Endothelial cell of umbilical vein (primary cell): ENCODE results near the gene DTL. TPM values are rescaled to one million over a fixed set of nuclear protein-coding genes. Genes with fewer than 3 reads are reported as not detected.

ENCODE experiments used
- BruUV-seq: library from RNA; stranded (reverse); fragments of 400-500 nt; replicated peaks from 2 replicates; lab custom pipeline; 2021; lab: Mats Ljungman, UMichigan
- CTCF ChIA-PET: fragments of 300-600, 350-600 bp; sonication (Branson Sonifier 250); formaldehyde crosslinking; loops from one replicate; lab custom pipeline; 2021; ENCODE audit warnings: antibody characterized with exemption, inconsistent platforms; lab: Charles Lee
- POLR2A ChIA-PET: fragments of 300-600, 350-600 bp; sonication (Branson Sonifier 250); formaldehyde crosslinking; loops from one replicate; lab custom pipeline; 2021; ENCODE audit warnings: antibody characterized with exemption, inconsistent platforms; lab: Charles Lee
- DNase-seq: peaks from one replicate; pipeline ENCODE4 v3.0.0-alpha.2; 2011; ENCODE audit warnings: low read depth, low spot score
- FAIRE-seq: peaks from 2 replicates; lab custom pipeline; 2011; peaks lifted over from hg19 to GRCh38; lab: Jason Lieb, UNC
- H2AFZ ChIP-seq: 2 replicates; pipeline ENCODE4 v1.6.0; 2012; ENCODE audit warnings: low read depth, low read length, control low read depth, inconsistent platforms
- H3K27ac ChIP-seq: 2 replicates; pipeline ENCODE4 v1.5.1; 2011; ENCODE audit warnings: low read depth, mild to moderate bottlenecking, control low read depth, low read length, moderate library complexity; ENCODE audit not compliant: insufficient read depth
- H3K27me3 ChIP-seq, 2 experiments: 2 replicates each; pipeline versions ENCODE4 v1.6.0 to v1.6.1; 2011; ENCODE audit warnings: low read length in 2 of 2, mixed read lengths in 1 of 2; ENCODE audit not compliant: control insufficient read depth in 2 of 2, insufficient read depth in 2 of 2
- H3K36me3 ChIP-seq, 2 experiments: 2 replicates in 1 of 2; 3 replicates in 1 of 2; pipeline ENCODE4 v1.5.1; 2011; ENCODE audit warnings: low read length in 2 of 2, mild to moderate bottlenecking in 1 of 2, moderate library complexity in 1 of 2; ENCODE audit not compliant: control insufficient read depth in 2 of 2, insufficient read depth in 2 of 2; ENCODE audit errors: extremely low read depth in 1 of 2
- H3K4me1 ChIP-seq: 3 replicates; pipeline ENCODE4 v1.5.1; 2011; ENCODE audit warnings: mild to moderate bottlenecking, low read length; ENCODE audit not compliant: control insufficient read depth, insufficient read depth; ENCODE audit errors: extremely low read depth
- H3K4me2 ChIP-seq: 2 replicates; pipeline ENCODE4 v1.6.1; 2011; ENCODE audit warnings: low read length, control low read depth, mixed read lengths; ENCODE audit not compliant: insufficient read depth
- H3K4me3 ChIP-seq, 3 experiments: fragments of 200-600 bp in 1 of 3; sonication (generic), shearing (Covaris generic) in 1 of 3; replicated peaks in 1 of 3; 2 replicates each; pipeline ENCODE4 v1.5.1; 2011 to 2016; ENCODE audit warnings: control low read depth in 3 of 3, low read length in 3 of 3, mild to moderate bottlenecking in 2 of 3, inconsistent platforms in 1 of 3, low read depth in 1 of 3, moderate library complexity in 1 of 3; ENCODE audit not compliant: insufficient read depth in 1 of 3
- H3K79me2 ChIP-seq: 2 replicates; pipeline ENCODE4 v1.6.0; 2012; ENCODE audit warnings: low read length, inconsistent platforms; ENCODE audit not compliant: control insufficient read depth, insufficient read depth
- H3K9ac ChIP-seq: replicated peaks from 2 replicates; pipeline ENCODE3; 2011; ENCODE audit warnings: low read length, control low read depth; ENCODE audit not compliant: insufficient read depth; ENCODE audit errors: extremely low read depth
- H3K9me1 ChIP-seq: replicated peaks from 3 replicates; pipeline ENCODE4 v1.6.0; 2011; ENCODE audit warnings: mild to moderate bottlenecking, low read length; ENCODE audit not compliant: control insufficient read depth, insufficient read depth; ENCODE audit errors: extremely low read depth
- H3K9me3 ChIP-seq: replicated peaks from 2 replicates; pipeline ENCODE4 v1.5.1; 2012; ENCODE audit warnings: low read length, inconsistent platforms; ENCODE audit not compliant: control insufficient read depth, insufficient read depth
- H4K20me1 ChIP-seq: replicated peaks from 2 replicates; pipeline ENCODE3; 2011; ENCODE audit warnings: mild to moderate bottlenecking, low read length; ENCODE audit not compliant: control insufficient read depth, insufficient read depth; ENCODE audit errors: extremely low read depth
- CTCF ChIP-seq, 2 donors: IDR thresholded peaks; 1 replicate in 1 of 2; 2 replicates in 1 of 2; pipeline ENCODE4 v1.5.1; 2011; ENCODE audit warnings: low read length in 2 of 2, mild to moderate bottlenecking in 2 of 2, moderate library complexity in 2 of 2, control low read depth in 1 of 2, inconsistent platforms in 1 of 2, low read depth in 1 of 2; ENCODE audit not compliant: insufficient read depth in 1 of 2; ENCODE audit errors: extremely low read depth in 1 of 2
- EZH2 ChIP-seq: IDR thresholded peaks from 2 replicates; pipeline ENCODE4 v1.6.1; 2012; ENCODE audit warnings: borderline replicate concordance, low read depth, mild to moderate bottlenecking, moderate library complexity, low read length, inconsistent platforms; ENCODE audit not compliant: severe bottlenecking
- FOS ChIP-seq: IDR thresholded peaks from 2 replicates; pipeline ENCODE4 v1.6.1; 2011; ENCODE audit warnings: mild to moderate bottlenecking, low read length, moderate library complexity, borderline replicate concordance; ENCODE audit not compliant: insufficient read depth
- GATA2 ChIP-seq: IDR thresholded peaks from 2 replicates; pipeline ENCODE4 v1.7.0; 2011; ENCODE audit warnings: low read depth, mild to moderate bottlenecking, moderate library complexity, mixed read lengths, low read length; ENCODE audit not compliant: insufficient read length, insufficient read depth
- JUN ChIP-seq: IDR thresholded peaks from 2 replicates; pipeline ENCODE4 v1.6.1; 2011; ENCODE audit warnings: borderline replicate concordance, low read depth; ENCODE audit not compliant: insufficient read length, insufficient read depth
- MYC ChIP-seq: IDR thresholded peaks from one replicate; pipeline ENCODE4 v1.6.1; 2011; ENCODE audit warnings: mild to moderate bottlenecking, low read depth, low read length
- POLR2A ChIP-seq: IDR thresholded peaks from 2 replicates; pipeline ENCODE4 v1.6.1; 2012; ENCODE audit warnings: low read depth, mild to moderate bottlenecking, control low read depth, low read length
- POLR2AphosphoS5 ChIP-seq: IDR thresholded peaks from 2 replicates; pipeline ENCODE4 v1.6.1; 2012; ENCODE audit warnings: low read depth, mild to moderate bottlenecking, control low read depth, low read length, moderate library complexity; ENCODE audit not compliant: insufficient read depth
- dilution Hi-C: fragments of 300-500 bp; cut with MboI; formaldehyde crosslinking; loops from one replicate; pipeline ENCODE4 v1.15.0; 2019; ENCODE audit warnings: low sequenced_read_pairs; ENCODE audit not compliant: extremely low pct_ligation_motif_present
- intact Hi-C: fragments of 100-400 bp; cut with micrococcal nuclease; formaldehyde crosslinking; loops from one replicate; pipeline ENCODE4 v1.10.0; 2022
- polyA plus RNA-seq, 4 experiments: library from polyadenylated mRNA; depleted of rRNA in 3 of 4; stranded (reverse) in 3 of 4; unstranded in 1 of 4; fragments of >200 nt; gene quantifications; 2 replicates each; pipeline versions ENCODE4 v1.2.1 to v1.2.3, GENCODE V29; 2011 to 2012; ENCODE audit warnings: missing spikeins in 1 of 4
- total RNA-seq: library from RNA; stranded (reverse); gene quantifications from 2 replicates; pipeline ENCODE4 v1.2.3, GENCODE V29; 2021
- TF ChIP-seq, protein P1 (sequence below): IDR thresholded peaks from 2 replicates; pipeline ENCODE4 v1.6.1; 2011; ENCODE audit not compliant: insufficient read depth, insufficient read length

The DTL gene
- total and polyA plus RNA-seq, 2 donors (not counting 3 experiments of a cell fraction or from before 2014, with no cell fraction given): 11.2 to 26.5 TPM

DNA sequence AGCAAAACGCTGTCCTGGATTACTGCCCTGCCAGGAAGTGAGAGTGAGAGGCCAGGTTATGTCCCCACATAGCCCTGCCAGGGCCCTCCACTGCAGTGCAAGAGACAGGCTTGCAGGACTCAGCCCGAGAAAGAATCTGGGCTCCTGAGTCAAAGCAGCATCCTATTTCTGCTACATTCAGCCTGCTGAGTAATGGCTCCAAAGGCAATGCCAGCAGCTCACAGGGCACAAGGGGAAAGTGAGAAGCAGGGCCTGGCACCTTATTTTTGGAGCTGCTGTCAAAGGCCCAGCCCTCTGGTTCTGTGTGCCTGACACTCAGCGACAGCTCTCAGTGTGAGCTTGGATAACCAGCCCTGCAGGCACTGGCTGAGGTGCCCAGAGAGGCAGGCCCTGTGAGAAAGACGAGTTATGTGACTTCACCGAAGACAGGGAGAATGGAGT, 83.9 kb downstream of the DTL start:
- ChIA-PET POLR2A (no interaction called here), CTCF (interaction anchor here (0.9 kb wide), 1 partner anchor 9 kb away, joined by 4 read pairs; no protein-coding TSS in a partner anchor)
- intact Hi-C loops: no loop called here
- Histone ChIP-seq H2AFZ (no peak overlapping the region), H3K9me1 (no peaks in the 10 kb centered on the region), H3K36me3 (no peaks in the 10 kb centered on the region), H3K27me3 (no peaks in the 10 kb centered on the region), H3K79me2 (no peaks in the 10 kb centered on the region), H3K9me3 (no peaks in the 10 kb centered on the region), H3K4me3 (no peak overlapping the region), H3K4me2 (no peak overlapping the region), H3K4me1 (no peaks in the 10 kb centered on the region), H4K20me1 (no peaks in the 10 kb centered on the region), H3K9ac (no peak overlapping the region), H3K27ac (no peak overlapping the region)
- BruUV-seq: no TSS peak
- dilution Hi-C loops: no loop called here
- TF ChIP-seq JUN (no peak), MYC (no peak), EZH2 (no peak), POLR2A (no peak), GATA2 (no peak), CTCF (IDR thresholded peaks at IDR 0.05; ENCODE audit: extremely low read depth in 1 of 2, insufficient read depth in 1 of 2, low read depth in 1 of 2, low read length in 2 of 2) (no peak), POLR2AphosphoS5 (no peak), FOS (no peak)
- TF ChIP-seq, protein P1, sequence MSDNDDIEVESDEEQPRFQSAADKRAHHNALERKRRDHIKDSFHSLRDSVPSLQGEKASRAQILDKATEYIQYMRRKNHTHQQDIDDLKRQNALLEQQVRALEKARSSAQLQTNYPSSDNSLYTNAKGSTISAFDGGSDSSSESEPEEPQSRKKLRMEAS: no peak
- FAIRE-seq: no peak
- DNase-seq: no peak
